ENCODE data around the gene ANKS6.

The ANKS6 gene

DNA sequence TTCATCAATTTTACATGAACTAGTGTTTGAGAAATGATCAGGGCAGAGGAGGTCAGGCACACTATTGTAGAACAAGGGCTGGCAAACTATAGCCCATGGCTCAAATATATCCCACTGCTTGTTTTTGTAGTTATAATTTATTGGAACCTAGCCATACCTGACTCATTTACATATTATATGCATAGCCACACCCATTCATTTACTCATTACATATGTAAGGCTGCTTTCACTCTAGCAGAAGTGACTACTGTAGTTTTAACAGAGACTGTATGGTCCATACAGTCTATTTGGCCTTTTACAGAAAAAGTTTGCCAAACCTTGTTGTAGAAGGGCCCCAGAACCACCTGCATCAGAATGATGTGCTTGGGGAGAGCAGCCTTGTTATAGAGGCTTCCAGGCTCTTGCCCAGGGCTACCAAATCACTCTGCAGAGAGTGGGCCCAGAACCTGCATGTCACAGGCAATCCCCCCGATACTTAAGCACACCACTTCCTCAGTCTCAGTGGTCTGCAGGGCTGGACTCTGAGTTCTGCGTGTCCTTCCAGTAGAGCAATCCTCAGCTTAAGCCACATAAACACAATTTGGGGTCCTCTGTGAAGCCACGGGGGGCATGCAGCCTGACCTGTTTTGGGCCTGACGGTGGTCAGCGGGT lies 6.7 kb downstream of the ANKS6 start:
- Mint-ChIP-seq H3K9me3 (no peaks in the 10 kb centered on the region), H3K27ac (no peak overlapping the region), H3K4me3 (no peak overlapping the region), H3K27me3 (no peaks in the 10 kb centered on the region), H3K4me1 (peaks cover 22% of the 10 kb centered on the region), H3K36me3 (peaks cover 13% of the 10 kb centered on the region)
- no peak for ATAC-seq

DNA sequence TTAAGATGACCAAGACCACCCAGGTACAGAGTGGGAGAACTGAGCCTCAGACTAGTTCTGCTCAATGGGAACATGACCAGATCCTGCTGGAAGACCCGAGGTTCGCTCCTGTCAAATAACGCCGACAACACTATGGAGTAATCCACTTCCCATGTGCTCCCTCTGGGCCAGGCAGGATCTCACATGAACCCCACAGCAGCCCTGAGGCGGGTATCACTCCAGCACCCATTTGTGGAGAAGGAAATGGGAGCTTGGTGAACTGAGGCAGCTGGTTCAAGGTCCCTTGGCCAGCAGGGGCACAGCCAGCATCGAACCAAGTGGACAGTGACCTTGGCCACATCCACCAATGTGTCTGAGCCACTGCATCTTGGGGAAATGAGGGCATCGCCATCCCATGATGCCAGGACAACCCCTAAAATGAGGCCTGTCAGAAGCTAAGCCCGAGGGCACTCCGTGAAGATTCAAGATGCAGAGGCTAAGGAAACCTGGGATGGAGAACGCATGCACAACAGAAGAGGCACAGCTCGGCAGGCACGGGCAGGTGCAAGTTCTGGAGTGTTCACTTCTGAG lies 8.5 kb downstream of the ANKS6 start:
- peaks cover 18% of the 10 kb centered on the region for H3K4me1 Mint-ChIP-seq
- H3K27me3 Mint-ChIP-seq, result no peaks in the 10 kb centered on the region
- no peak overlapping the region for H3K27ac Mint-ChIP-seq
- H3K9me3 Mint-ChIP-seq, result no peaks in the 10 kb centered on the region
- H3K36me3 Mint-ChIP-seq, result peaks cover 30% of the 10 kb centered on the region
- ATAC-seq, result no peak
- no peak overlapping the region for H3K4me3 Mint-ChIP-seq

DNA sequence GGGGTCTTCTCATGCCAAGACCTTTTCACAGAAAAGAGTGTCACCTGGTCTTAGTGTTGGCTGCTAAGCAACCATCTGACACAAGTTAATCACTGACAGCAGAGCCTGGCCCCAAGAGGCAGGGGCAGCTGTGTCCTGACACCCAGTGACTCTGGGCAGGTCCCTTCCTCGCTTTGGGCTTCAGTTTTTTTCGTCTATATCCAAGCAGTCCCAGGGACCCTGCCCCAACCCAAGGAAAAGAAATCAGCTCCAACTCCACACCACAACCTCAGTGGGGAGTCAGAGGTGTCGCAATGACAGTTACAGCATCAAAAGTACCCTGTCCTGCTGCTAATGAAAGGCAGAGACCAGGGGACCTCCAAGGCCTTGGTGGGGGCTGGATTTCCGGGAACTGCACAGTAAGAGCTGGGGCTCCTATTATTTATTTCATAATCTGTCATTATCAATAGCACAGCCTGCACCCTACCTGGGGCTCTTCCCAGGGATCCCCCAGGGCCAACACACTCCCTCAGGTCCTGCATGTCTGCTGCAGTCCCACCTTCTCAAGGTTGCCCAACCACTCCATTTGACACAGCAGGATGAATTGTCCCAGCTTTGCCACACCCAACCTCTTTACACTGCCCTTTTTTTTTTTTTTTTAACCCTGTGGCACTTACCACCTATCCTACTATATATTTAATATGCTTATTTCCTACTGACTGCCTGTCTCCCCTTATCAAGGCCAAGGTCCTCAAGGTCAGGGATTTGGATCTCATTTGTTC lies 9.4 kb downstream of the ANKS6 start:
- H3K4me1 Mint-ChIP-seq, result peaks cover 12% of the 10 kb centered on the region
- no peaks in the 10 kb centered on the region for H3K27me3 Mint-ChIP-seq
- no peak overlapping the region for H3K27ac Mint-ChIP-seq
- no peak for ATAC-seq
- H3K9me3 Mint-ChIP-seq, result no peaks in the 10 kb centered on the region
- no peak overlapping the region for H3K4me3 Mint-ChIP-seq
- H3K36me3 Mint-ChIP-seq, result peaks cover 39% of the 10 kb centered on the region

DNA sequence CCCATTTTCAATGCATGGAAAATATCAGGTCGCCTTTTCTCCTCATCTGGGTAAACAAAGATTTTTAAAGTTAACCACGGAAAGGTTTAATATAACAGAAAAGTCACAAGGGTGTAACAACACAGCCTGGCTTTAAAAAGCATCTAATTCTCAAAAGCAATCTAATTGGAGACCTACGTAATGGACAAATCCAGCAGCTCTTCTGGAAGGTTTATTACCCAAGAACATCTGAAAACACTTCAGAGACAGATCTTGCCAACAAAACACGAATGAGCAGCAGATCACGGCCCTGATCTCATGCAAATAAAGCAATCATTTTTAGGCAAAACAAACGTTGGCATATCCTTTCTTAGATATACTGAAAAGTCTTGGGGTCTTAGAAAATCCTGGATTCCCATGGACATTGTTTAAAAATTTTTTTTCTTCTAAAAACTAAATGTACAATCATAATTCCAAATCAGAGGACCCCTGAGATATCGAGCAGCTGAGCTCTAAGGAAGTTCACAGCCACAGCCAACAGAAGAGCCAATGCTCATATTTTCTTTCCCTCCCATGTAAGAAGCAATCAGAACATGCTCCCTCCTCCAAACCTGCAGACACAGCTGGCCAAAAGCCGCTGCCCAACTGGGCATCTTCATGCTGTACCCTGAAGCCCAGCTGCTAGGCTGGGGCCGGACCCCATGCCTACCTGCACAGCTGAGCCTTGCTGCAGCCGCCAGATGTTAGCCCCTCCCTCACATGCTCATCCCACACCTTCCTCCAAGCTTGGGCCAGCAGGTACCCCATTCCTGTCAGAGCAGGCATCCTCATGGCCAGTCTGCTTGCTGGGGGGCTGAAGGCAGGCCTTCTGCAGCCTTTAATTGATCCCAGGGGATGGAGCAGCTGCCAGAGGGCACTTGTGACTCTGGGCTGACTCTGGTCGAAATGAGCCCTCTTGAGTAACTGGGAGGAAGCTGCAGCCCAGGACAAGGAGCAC lies 11.2 kb downstream of the ANKS6 start:
- H3K4me1 Mint-ChIP-seq, result no peaks in the 10 kb centered on the region
- H3K36me3 Mint-ChIP-seq, result peaks cover 48% of the 10 kb centered on the region
- no peaks in the 10 kb centered on the region for H3K27me3 Mint-ChIP-seq
- no peak for ATAC-seq
- H3K9me3 Mint-ChIP-seq, result no peaks in the 10 kb centered on the region
- H3K27ac Mint-ChIP-seq, result no peak overlapping the region
- no peak overlapping the region for H3K4me3 Mint-ChIP-seq

DNA sequence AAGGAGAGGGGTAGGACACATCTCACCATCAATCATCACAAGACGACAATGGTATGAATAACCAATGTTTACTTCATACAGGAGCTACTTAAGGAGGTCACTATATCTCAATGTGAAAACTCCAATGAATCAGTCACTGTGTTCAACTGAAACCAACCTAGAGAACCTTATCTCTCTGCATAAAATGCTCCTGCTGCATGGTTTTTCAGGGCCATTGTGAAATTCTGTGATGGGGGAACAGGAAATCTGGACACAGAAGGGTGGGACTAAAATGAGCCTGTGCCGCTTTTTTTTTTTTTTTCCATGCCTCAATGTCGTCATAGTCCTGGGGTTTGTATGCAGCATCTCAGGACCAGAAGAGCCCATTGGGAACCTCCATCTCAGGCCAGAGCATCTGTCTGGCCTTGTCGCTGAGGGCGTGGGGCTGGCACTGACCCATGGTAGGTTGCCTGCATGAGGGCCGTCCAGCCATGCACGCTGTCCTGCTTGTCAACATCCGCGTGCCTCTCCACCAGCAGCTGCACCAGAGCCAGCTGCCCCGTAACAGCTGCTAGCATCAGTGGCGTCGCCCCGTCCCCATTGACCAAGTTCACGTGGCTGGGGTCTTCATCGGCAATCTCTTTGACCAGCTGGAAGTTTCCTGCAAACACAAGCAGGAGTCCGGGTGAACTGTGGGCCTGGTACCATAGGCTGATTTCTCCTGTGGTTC lies 12.7 kb downstream of the ANKS6 start:
- Mint-ChIP-seq H3K36me3 (peaks cover 48% of the 10 kb centered on the region), H3K9me3 (no peaks in the 10 kb centered on the region), H3K27me3 (no peaks in the 10 kb centered on the region), H3K27ac (no peak overlapping the region), H3K4me3 (no peak overlapping the region), H3K4me1 (no peaks in the 10 kb centered on the region)
- ATAC-seq, result no peak

DNA sequence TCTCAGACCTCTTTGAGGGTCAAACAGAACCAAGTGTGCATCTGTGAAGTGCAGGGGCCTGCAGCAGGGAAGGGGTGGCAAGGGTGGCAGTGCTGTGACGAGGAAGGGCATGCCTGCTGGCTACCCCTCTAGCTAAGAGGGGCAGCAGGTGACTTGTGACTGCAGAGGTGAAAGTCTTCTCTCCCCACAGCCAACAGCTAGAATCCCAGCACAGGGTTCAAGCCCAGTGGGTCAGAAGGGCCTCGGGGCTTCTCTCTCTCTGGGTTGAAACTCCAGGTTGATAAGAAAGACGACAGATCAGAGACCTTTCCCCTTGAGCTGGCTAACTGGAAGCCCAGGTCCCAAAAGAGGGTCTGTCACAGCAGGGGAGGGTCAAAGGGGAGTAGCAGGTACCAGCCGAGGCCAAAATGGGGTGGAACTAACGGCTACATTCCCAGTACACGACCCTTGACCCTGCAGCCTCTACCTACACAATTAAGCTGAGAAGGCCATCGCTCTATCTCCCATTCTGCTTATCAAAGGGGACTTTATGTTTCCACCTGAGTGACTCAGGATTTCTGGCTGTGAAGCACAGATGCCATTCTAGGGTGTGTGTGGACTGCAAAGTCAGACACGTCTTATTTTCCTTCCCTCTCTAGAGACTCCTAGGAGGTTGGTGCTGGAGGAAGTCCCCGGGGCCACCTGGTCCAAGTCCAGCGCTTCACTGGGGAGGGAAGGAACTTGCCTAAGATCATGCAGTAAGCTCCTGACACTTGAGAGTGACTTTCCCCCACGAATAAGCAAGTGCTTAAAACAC lies 14.6 kb downstream of the ANKS6 start:
- H3K36me3 Mint-ChIP-seq, result peaks cover 38% of the 10 kb centered on the region
- H3K4me3 Mint-ChIP-seq, result no peak overlapping the region
- no peak overlapping the region for H3K27ac Mint-ChIP-seq
- ATAC-seq, result no peak
- no peaks in the 10 kb centered on the region for H3K27me3 Mint-ChIP-seq
- H3K9me3 Mint-ChIP-seq, result no peaks in the 10 kb centered on the region
- H3K4me1 Mint-ChIP-seq, result no peaks in the 10 kb centered on the region

DNA sequence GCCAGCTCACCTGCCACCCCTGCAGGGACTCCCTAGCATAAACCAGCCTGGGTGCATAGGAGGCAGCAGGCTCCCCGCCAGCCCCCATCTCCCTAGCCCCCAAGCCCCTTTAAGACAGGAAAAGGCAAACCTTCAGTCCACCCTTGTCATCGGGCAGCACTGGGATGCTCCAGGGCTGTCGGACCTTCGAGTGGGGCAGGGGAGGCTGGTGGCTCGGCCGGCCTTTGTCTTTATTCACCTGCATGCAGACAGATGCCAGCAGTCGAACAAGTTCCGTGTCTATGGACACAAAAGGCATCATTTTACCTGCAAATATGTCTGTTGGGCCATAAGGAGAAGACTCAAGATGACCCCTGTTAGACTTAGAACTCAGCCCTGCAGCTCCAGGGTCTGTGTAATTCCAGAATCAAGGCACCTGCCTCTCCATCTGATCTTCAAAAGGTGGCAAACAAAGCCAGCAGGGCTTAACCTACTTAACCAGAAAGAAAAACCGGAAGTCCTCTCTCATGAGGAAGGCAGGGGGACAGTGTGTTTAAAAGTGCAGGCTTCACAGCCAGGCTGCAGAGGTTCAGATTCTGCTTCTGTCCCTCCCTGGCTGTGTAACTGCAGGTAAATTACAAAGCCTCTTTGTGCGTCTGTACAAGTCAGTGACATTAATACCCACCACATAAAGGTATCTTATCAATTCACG lies 16.2 kb downstream of the ANKS6 start:
- Mint-ChIP-seq H3K36me3 (peaks cover 39% of the 10 kb centered on the region), H3K27ac (no peak overlapping the region)

DNA sequence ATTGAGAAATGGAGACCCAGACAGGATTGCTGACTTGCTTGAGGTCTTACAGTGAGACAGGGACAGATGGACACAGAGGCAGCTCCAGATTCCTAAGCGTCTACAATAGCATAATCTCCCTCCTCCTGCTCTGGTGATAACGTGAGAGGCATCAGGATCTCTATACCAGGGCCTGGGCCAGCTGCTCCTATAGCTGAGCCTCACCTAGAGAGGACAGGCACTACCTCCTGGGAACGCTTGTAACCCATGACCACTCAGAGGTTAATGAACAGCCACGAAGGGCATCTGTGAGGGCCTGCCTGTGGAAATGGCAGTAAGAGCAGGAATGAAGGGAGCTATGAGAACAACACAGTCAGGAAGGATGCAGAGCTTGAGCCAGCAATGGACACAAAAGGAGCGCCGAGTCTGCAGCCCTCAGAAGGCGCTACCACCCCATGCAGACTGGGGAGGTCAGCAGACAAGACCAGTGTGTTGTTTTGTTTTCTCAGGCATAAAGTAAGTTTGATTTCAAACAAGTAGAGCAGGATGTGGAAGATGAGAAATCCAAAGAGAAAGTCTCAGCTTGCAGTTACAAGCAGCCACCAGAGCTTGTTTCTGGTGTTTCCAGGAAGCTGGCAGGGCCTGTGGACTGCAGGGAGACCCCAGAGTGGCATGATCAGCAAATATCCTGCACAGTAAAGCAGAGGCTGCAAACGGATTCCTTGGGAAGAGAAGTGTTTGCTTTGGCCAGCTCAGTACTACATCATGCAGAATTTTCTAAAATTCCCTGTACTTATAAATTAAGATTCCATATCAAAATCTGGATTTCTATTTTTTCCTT lies 17.4 kb downstream of the ANKS6 start:
- peaks cover 38% of the 10 kb centered on the region for H3K36me3 Mint-ChIP-seq
- no peaks in the 10 kb centered on the region for H3K9me3 Mint-ChIP-seq
- no peak overlapping the region for H3K4me3 Mint-ChIP-seq
- no peaks in the 10 kb centered on the region for H3K4me1 Mint-ChIP-seq
- H3K27ac Mint-ChIP-seq, result no peak overlapping the region
- no peak for ATAC-seq
- H3K27me3 Mint-ChIP-seq, result no peaks in the 10 kb centered on the region

More for the DNA sequence above, 16.2 kb downstream of the ANKS6 start:
- Mint-ChIP-seq H3K9me3 (no peaks in the 10 kb centered on the region), H3K4me1 (no peaks in the 10 kb centered on the region), H3K27me3 (no peaks in the 10 kb centered on the region), H3K4me3 (no peak overlapping the region)
- ATAC-seq, result no peak

DNA sequence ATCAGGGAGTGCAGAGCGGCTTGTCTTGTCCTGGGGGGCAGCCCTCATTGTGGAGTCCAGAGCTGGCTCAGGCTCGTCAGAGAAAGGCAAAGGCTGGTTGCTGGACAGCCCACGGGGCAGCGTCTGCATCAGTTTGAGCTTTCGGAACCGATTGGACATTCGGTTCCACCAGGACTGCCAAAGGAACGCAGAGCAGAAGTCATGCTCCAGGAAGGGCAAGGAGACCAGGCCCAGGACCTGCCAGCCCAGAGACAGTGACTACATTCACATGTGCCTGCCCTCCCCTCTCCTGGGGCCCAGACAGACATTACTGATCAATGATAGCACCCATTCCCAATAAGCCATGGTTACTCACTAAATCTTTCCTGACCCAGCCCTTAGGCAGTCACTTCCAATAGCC lies 18.1 kb downstream of the ANKS6 start:
- Mint-ChIP-seq H3K27ac (no peak overlapping the region), H3K9me3 (no peaks in the 10 kb centered on the region), H3K4me3 (no peak overlapping the region), H3K36me3 (peaks cover 38% of the 10 kb centered on the region), H3K4me1 (no peaks in the 10 kb centered on the region), H3K27me3 (no peaks in the 10 kb centered on the region)
- no peak for ATAC-seq

DNA sequence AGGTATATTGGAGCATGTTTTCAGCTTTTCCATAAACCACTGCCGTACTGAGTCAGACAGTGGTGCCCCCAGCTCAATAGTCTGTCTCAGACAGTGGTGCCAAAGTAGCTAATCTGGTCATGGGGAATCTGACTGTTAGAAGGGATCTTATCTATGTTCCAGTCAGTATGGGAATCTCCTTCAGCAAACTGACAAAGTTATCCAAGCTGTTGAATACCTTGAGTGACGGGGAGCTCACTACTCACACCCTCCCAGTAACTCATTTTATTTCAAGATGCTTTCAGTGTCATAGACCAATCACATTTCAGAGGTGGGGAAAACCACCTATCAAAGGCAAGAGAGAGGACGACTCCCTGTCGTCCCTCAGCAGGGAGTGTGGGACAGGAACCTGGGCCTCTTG lies 18.7 kb downstream of the ANKS6 start:
- Mint-ChIP-seq H3K27me3 (no peaks in the 10 kb centered on the region), H3K4me3 (no peak overlapping the region), H3K9me3 (no peaks in the 10 kb centered on the region), H3K4me1 (no peaks in the 10 kb centered on the region), H3K36me3 (peaks cover 38% of the 10 kb centered on the region), H3K27ac (no peak overlapping the region)
- no peak for ATAC-seq

DNA sequence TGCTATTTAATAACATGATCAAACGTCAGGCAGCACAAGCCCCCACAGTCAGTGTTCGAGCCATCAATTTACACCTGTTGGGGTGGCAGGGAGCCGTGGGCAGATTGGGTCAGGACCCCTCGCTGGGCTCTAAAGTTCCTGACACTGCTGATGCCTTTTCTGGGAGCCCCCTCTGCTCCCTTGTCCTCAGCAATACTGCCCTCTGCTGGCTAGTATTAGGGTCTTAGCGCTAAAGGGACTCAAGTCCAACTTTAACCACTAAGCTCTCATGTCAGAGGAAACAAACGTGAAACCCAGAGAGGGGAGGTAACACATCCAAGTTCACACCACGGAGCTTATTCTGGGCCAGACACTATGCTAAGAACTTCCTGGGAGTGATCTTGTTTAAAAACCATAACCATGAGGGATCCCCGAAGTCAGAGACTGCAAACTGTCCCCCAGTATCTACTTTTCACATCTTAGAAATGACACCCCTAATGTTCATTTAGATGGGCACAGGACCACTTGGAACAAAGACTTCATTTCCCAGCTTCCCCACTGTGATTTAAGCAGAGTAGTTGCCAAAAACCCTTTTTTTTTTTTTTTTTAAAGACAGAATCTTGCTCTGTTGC lies 20.4 kb downstream of the ANKS6 start:
- ATAC-seq, result no peak

DNA sequence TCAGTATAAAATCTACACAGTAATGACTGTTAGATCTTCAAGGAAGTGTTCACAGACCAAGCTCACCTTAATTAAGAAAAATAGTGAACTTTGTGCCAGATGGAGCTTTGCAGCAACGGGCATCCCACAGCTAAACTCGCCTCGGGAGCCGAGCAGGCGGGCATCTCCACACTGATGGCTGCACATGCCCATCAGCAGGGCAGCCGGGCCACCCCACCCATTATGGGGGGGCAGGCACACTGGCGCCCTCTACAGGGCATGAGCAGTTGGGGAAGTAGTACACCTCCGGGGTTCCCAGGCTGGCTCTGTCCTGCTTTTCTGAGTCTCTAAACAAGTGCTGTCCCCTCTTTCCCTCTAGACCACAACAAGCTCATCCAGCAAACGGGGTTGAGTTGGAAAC lies 21.6 kb downstream of the ANKS6 start:
- ATAC-seq, result no peak

More for the DNA sequence above, 20.4 kb downstream of the ANKS6 start:
- H3K9me3 Mint-ChIP-seq, result no peaks in the 10 kb centered on the region
- H3K27me3 Mint-ChIP-seq, result no peaks in the 10 kb centered on the region
- H3K4me1 Mint-ChIP-seq, result no peaks in the 10 kb centered on the region
- H3K27ac Mint-ChIP-seq, result no peak overlapping the region
- no peak overlapping the region for H3K4me3 Mint-ChIP-seq
- H3K36me3 Mint-ChIP-seq, result peaks cover 37% of the 10 kb centered on the region

More for the DNA sequence above, 21.6 kb downstream of the ANKS6 start:
- Mint-ChIP-seq H3K4me1 (no peaks in the 10 kb centered on the region), H3K27ac (no peak overlapping the region), H3K4me3 (no peak overlapping the region), H3K36me3 (peaks cover 48% of the 10 kb centered on the region), H3K9me3 (no peaks in the 10 kb centered on the region), H3K27me3 (no peaks in the 10 kb centered on the region)

Data from stimulated activated memory B cell treated with anti-CD40 and anti-IgM and Interleukin-4, amounts not matched to agents 10 μg/mL and 1 μg/mL and 100 μg/mL, for 72 hours (primary cell).